Measurements from ENCODE around the gene PDLIM1. TPM values are rescaled to one million over a fixed set of nuclear protein-coding genes. Genes with fewer than 3 reads are reported as not detected.

The PDLIM1 gene
- total and polyA plus RNA-seq, 2 of the 13 experiments (the other 11 are each of a cell fraction or from before 2014, with no cell fraction given), result 119 to 123 TPM

GRCh38 chr10:95335933-95336699 lies 45.3 kb upstream of the PDLIM1 start (continued):
- TF ChIP-seq, protein P1, sequence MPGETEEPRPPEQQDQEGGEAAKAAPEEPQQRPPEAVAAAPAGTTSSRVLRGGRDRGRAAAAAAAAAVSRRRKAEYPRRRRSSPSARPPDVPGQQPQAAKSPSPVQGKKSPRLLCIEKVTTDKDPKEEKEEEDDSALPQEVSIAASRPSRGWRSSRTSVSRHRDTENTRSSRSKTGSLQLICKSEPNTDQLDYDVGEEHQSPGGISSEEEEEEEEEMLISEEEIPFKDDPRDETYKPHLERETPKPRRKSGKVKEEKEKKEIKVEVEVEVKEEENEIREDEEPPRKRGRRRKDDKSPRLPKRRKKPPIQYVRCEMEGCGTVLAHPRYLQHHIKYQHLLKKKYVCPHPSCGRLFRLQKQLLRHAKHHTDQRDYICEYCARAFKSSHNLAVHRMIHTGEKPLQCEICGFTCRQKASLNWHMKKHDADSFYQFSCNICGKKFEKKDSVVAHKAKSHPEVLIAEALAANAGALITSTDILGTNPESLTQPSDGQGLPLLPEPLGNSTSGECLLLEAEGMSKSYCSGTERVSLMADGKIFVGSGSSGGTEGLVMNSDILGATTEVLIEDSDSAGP (CRISPR knock-in tag; IDR thresholded peaks at IDR 0.05; ENCODE audit: borderline replicate concordance), result no peak; the same call in 1 of the 2 replicates
- no peak for TF ChIP-seq HOXD1 (CRISPR knock-in tag; IDR thresholded peaks at IDR 0.05)
- 0 out of 2 replicates have a peak, but pooled peaks have one; percentile 22 for TF ChIP-seq CBFB (CRISPR knock-in tag; IDR thresholded peaks at IDR 0.05)
- no peak for TF ChIP-seq ARID4A (CRISPR knock-in tag; IDR thresholded peaks at IDR 0.05; ENCODE audit: borderline replicate concordance)
- TF ChIP-seq ZNF816 (CRISPR knock-in tag; IDR thresholded peaks at IDR 0.05; ENCODE audit: borderline replicate concordance), result no peak
- TF ChIP-seq NFATC3 (CRISPR knock-in tag; IDR thresholded peaks at IDR 0.05), result no peak
- TF ChIP-seq MLLT10 (CRISPR knock-in tag; IDR thresholded peaks at IDR 0.05), result no peak
- TF ChIP-seq, protein P2, sequence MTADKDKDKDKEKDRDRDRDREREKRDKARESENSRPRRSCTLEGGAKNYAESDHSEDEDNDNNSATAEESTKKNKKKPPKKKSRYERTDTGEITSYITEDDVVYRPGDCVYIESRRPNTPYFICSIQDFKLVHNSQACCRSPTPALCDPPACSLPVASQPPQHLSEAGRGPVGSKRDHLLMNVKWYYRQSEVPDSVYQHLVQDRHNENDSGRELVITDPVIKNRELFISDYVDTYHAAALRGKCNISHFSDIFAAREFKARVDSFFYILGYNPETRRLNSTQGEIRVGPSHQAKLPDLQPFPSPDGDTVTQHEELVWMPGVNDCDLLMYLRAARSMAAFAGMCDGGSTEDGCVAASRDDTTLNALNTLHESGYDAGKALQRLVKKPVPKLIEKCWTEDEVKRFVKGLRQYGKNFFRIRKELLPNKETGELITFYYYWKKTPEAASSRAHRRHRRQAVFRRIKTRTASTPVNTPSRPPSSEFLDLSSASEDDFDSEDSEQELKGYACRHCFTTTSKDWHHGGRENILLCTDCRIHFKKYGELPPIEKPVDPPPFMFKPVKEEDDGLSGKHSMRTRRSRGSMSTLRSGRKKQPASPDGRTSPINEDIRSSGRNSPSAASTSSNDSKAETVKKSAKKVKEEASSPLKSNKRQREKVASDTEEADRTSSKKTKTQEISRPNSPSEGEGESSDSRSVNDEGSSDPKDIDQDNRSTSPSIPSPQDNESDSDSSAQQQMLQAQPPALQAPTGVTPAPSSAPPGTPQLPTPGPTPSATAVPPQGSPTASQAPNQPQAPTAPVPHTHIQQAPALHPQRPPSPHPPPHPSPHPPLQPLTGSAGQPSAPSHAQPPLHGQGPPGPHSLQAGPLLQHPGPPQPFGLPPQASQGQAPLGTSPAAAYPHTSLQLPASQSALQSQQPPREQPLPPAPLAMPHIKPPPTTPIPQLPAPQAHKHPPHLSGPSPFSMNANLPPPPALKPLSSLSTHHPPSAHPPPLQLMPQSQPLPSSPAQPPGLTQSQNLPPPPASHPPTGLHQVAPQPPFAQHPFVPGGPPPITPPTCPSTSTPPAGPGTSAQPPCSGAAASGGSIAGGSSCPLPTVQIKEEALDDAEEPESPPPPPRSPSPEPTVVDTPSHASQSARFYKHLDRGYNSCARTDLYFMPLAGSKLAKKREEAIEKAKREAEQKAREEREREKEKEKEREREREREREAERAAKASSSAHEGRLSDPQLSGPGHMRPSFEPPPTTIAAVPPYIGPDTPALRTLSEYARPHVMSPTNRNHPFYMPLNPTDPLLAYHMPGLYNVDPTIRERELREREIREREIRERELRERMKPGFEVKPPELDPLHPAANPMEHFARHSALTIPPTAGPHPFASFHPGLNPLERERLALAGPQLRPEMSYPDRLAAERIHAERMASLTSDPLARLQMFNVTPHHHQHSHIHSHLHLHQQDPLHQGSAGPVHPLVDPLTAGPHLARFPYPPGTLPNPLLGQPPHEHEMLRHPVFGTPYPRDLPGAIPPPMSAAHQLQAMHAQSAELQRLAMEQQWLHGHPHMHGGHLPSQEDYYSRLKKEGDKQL (CRISPR knock-in tag; IDR thresholded peaks at IDR 0.05; ENCODE audit: low read depth), result no peak
- TF ChIP-seq, protein P3, sequence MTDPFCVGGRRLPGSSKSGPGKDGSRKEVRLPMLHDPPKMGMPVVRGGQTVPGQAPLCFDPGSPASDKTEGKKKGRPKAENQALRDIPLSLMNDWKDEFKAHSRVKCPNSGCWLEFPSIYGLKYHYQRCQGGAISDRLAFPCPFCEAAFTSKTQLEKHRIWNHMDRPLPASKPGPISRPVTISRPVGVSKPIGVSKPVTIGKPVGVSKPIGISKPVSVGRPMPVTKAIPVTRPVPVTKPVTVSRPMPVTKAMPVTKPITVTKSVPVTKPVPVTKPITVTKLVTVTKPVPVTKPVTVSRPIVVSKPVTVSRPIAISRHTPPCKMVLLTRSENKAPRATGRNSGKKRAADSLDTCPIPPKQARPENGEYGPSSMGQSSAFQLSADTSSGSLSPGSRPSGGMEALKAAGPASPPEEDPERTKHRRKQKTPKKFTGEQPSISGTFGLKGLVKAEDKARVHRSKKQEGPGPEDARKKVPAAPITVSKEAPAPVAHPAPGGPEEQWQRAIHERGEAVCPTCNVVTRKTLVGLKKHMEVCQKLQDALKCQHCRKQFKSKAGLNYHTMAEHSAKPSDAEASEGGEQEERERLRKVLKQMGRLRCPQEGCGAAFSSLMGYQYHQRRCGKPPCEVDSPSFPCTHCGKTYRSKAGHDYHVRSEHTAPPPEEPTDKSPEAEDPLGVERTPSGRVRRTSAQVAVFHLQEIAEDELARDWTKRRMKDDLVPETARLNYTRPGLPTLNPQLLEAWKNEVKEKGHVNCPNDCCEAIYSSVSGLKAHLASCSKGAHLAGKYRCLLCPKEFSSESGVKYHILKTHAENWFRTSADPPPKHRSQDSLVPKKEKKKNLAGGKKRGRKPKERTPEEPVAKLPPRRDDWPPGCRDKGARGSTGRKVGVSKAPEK (CRISPR knock-in tag; IDR thresholded peaks at IDR 0.05; ENCODE audit: borderline replicate concordance), result no peak
- no peak for TF ChIP-seq FOXA1 (IDR thresholded peaks at IDR 0.05)
- TF ChIP-seq FOXA1 (CRISPR knock-in tag; IDR thresholded peaks at IDR 0.05), result peak; percentile 77
- peak; percentile 26 for TF ChIP-seq ASH2L (IDR thresholded peaks at IDR 0.05; ENCODE audit: insufficient read length, low read depth, low read length)
